HCT116 (cell line): ENCODE data around the gene NECTIN4. TPM values are rescaled to one million over a fixed set of nuclear protein-coding genes. Genes with fewer than 3 reads are reported as not detected.

Experiments used
- ATAC-seq: fragments of 200-7000 bp; cut with Tn5 transposase; 2 replicates; pipeline ENCODE4 v1.9.1; 2020; ENCODE audit warnings: mild to moderate bottlenecking, moderate library complexity
- BruUV-seq: library from RNA; stranded (reverse); fragments of 400-500 nt; replicated peaks from 2 replicates; lab custom pipeline; 2021; lab: Mats Ljungman, UMichigan
- CTCF ChIA-PET: fragments of 300-600 bp; sonication (Branson Sonifier 250); formaldehyde crosslinking; loops from one replicate; lab custom pipeline; 2021; ENCODE audit warnings: antibody characterized with exemption; lab: Charles Lee
- POLR2A ChIA-PET: fragments of 300-600, 350-600 bp; sonication (Branson Sonifier 250); formaldehyde crosslinking; loops from one replicate; lab custom pipeline; 2021; ENCODE audit warnings: antibody characterized with exemption; lab: Charles Lee
- RAD21 ChIA-PET, 2 experiments: fragments of 300-600 bp; sonication (Branson Sonifier 250); formaldehyde crosslinking; loops; one replicate each; lab custom pipeline; 2023; ENCODE audit warnings: low total read pairs in 2 of 2; ENCODE audit not compliant: uncharacterized antibody in 2 of 2, unreplicated experiment in 2 of 2, low non-redundant PET in 1 of 2; lab: Charles Lee
- DNase-seq: peaks from one replicate; pipeline ENCODE4 v3.0.0-alpha.2; 2010; ENCODE audit warnings: low read depth, low spot score
- H2AFZ ChIP-seq: fragments of 200-600 bp; shearing (Covaris generic), sonication (generic); 2 replicates; pipeline ENCODE4 v1.6.1; 2017; ENCODE audit warnings: low read depth, mixed run types, mixed read lengths, antibody characterized with exemption, low read length; ENCODE audit not compliant: poor library complexity, severe bottlenecking
- H3K27ac ChIP-seq: 2 replicates; pipeline ENCODE4 v1.5.1; 2012; ENCODE audit warnings: low read depth, low read length
- H3K27me3 ChIP-seq: fragments of 200-600 bp; sonication (generic); 2 replicates; pipeline ENCODE4 v1.6.1; 2016; ENCODE audit warnings: mixed run types, low read length, mixed read lengths; ENCODE audit not compliant: insufficient read depth
- H3K36me3 ChIP-seq, 2 experiments: fragments of 200-500 bp in 1 of 2; fragments of 200-600 bp in 1 of 2; sonication (Bioruptor generic) in 1 of 2; sonication (generic) in 1 of 2; 2 replicates each; pipeline versions ENCODE4 v1.5.1 to v1.6.1; 2014 to 2016; ENCODE audit warnings: low read length in 2 of 2, inconsistent platforms in 1 of 2, mixed read lengths in 1 of 2, mixed run types in 1 of 2; ENCODE audit not compliant: insufficient read depth in 2 of 2, control insufficient read depth in 1 of 2
- H3K4me1 ChIP-seq, 2 experiments: fragments of 200-600 bp in 1 of 2; sonication (generic) in 1 of 2; 2 replicates each; pipeline versions ENCODE4 v1.5.1 to v1.6.1; 2012 to 2017; ENCODE audit warnings: low read length in 2 of 2, inconsistent platforms in 1 of 2, mild to moderate bottlenecking in 1 of 2, mixed read lengths in 1 of 2, mixed run types in 1 of 2, moderate library complexity in 1 of 2; ENCODE audit not compliant: insufficient read depth in 2 of 2, control insufficient read depth in 1 of 2
- H3K4me2 ChIP-seq: fragments of 200-600 bp; sonication (generic); 2 replicates; pipeline ENCODE4 v1.6.1; 2017; ENCODE audit warnings: mixed run types, low read length, mixed read lengths
- H3K4me3 ChIP-seq, 2 experiments: fragments of 200-600 bp in 1 of 2; sonication (generic) in 1 of 2; replicated peaks in 1 of 2; 2 replicates each; pipeline ENCODE4 v1.5.1; 2011 to 2016; ENCODE audit warnings: low read length in 2 of 2, control low read depth in 1 of 2, low read depth in 1 of 2, mild to moderate bottlenecking in 1 of 2, mixed read lengths in 1 of 2, mixed run types in 1 of 2
- H3K79me2 ChIP-seq: fragments of 200-600 bp; sonication (generic); 2 replicates; pipeline ENCODE4 v1.6.1; 2017; ENCODE audit warnings: mild to moderate bottlenecking, mixed run types, low read length, moderate library complexity, mixed read lengths; ENCODE audit not compliant: insufficient read depth
- H3K9ac ChIP-seq: fragments of 200-600 bp; sonication (generic); 2 replicates; pipeline ENCODE4 v1.6.1; 2016; ENCODE audit warnings: low read length, mixed read lengths
- H3K9me2 ChIP-seq: fragments of 200-600 bp; sonication (generic), shearing (Covaris generic); 2 replicates; pipeline ENCODE4 v1.6.1; 2017; ENCODE audit warnings: mixed run types, mild to moderate bottlenecking, moderate library complexity; ENCODE audit not compliant: insufficient read depth
- H3K9me3 ChIP-seq, 2 experiments: fragments of 200-500 bp in 1 of 2; fragments of 200-600 bp in 1 of 2; sonication (Bioruptor generic) in 1 of 2; sonication (generic) in 1 of 2; 2 replicates each; pipeline ENCODE4 v1.6.1; 2014 to 2017; ENCODE audit warnings: low read length in 2 of 2, mixed read lengths in 2 of 2, inconsistent platforms in 1 of 2, low read depth in 1 of 2, mild to moderate bottlenecking in 1 of 2, mixed run types in 1 of 2, moderate library complexity in 1 of 2; ENCODE audit not compliant: control insufficient read depth in 1 of 2, insufficient read depth in 1 of 2
- H4K20me1 ChIP-seq: fragments of 200-600 bp; sonication (generic), shearing (Covaris generic); 2 replicates; pipeline ENCODE4 v1.6.1; 2017; ENCODE audit warnings: mixed run types, mild to moderate bottlenecking, moderate library complexity; ENCODE audit not compliant: insufficient read depth
- EZH2phosphoT487 ChIP-seq: fragments of 200-600 bp; IDR thresholded peaks from 2 replicates; pipeline ENCODE4 v1.6.1; 2018; ENCODE audit warnings: antibody characterized with exemption, borderline replicate concordance
- FOSL1 ChIP-seq: IDR thresholded peaks from 2 replicates; pipeline ENCODE4 v1.6.1; 2012; ENCODE audit warnings: low read depth
- JUND ChIP-seq: IDR thresholded peaks from 2 replicates; pipeline ENCODE4 v1.6.1; 2012
- POLR2A ChIP-seq: IDR thresholded peaks from 2 replicates; pipeline ENCODE4 v1.7.0; 2011; ENCODE audit warnings: borderline replicate concordance; ENCODE audit not compliant: insufficient read depth, insufficient read length; ENCODE audit errors: extremely low read depth
- POLR2AphosphoS5 ChIP-seq: IDR thresholded peaks from 2 replicates; pipeline ENCODE4 v1.6.1; 2011; ENCODE audit warnings: mild to moderate bottlenecking, low read depth, low read length, moderate library complexity
- RAD21 ChIP-seq: IDR thresholded peaks from 2 replicates; pipeline ENCODE4 v1.6.1; 2012; ENCODE audit warnings: low read depth, mild to moderate bottlenecking
- SIN3A ChIP-seq: IDR thresholded peaks from 2 replicates; pipeline ENCODE4 v1.6.1; 2012; ENCODE audit warnings: low read depth
- TCF7L2 ChIP-seq: IDR thresholded peaks from 2 replicates; pipeline ENCODE4 v1.7.0; 2011; ENCODE audit warnings: borderline replicate concordance, inconsistent platforms; ENCODE audit not compliant: insufficient read depth, insufficient read length; ENCODE audit errors: extremely low read depth
- ZFX ChIP-seq: fragments of 450-650 bp; IDR thresholded peaks from 2 replicates; pipeline ENCODE4 v1.6.1; 2017
- intact Hi-C: fragments of 100-400 bp; cut with micrococcal nuclease; formaldehyde crosslinking; loops from 2 replicates; pipeline ENCODE4 v1.10.0; 2022
- total RNA-seq: library from RNA; stranded (reverse); gene quantifications from one replicate; pipeline ENCODE4 v1.2.1, GENCODE V29; 2021; ENCODE audit not compliant: unreplicated experiment
- TF ChIP-seq, protein P1 (sequence below): IDR thresholded peaks from 2 replicates; pipeline ENCODE4 v1.6.1; 2012

The NECTIN4 gene
- total RNA-seq, 1 experiment from 2014 or later: 3.3 TPM

DNA sequence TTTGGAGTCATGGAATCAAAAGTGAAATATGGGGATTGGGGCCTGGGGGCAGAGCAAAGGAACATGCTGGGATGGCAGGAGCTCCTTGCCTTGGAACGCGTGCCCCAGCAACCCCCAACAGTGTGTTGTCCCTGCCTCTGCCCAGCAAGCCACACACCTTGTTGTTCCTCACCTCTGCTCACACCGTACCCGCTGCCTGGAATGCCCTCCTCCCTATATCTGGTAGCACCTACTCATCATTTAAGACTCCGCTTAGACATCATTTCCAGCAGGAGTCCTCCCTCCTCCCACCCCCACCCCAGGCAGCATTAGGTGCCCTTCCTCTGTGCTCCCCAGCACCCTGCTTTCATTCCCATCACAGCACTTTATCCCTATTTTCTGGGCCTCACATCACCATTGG, 7.8 kb downstream of the NECTIN4 start:
- no peak overlapping the region for H2AFZ ChIP-seq
- H3K4me2 ChIP-seq: peak overlapping the region; percentile 73
- intact Hi-C loops: no loop called here
- H3K4me1 ChIP-seq: peaks cover 34 to 70% of the 10 kb centered on the region in 2 experiments
- no TSS peak for BruUV-seq
- ATAC-seq (no peak), DNase-seq (no peak)
- TF ChIP-seq RAD21 (no peak), ZFX (no peak), POLR2AphosphoS5 (no peak), TCF7L2 (no peak), SIN3A (no peak), FOSL1 (no peak), EZH2phosphoT487 (no peak), JUND (no peak), POLR2A (no peak)
- TF ChIP-seq, protein P1, sequence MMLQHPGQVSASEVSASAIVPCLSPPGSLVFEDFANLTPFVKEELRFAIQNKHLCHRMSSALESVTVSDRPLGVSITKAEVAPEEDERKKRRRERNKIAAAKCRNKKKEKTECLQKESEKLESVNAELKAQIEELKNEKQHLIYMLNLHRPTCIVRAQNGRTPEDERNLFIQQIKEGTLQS: no peak
- no peak overlapping the region for H3K9ac ChIP-seq
- ChIA-PET RAD21 (no interaction called here), POLR2A (no interaction called here), CTCF (interaction anchor here (2.4 kb wide), 1 partner anchor 10 kb away, joined by 7 read pairs; no protein-coding TSS in a partner anchor)
- no peaks in the 10 kb centered on the region for H3K79me2 ChIP-seq
- no peaks in the 10 kb centered on the region for H3K9me2 ChIP-seq
- no peaks in the 10 kb centered on the region for H3K36me3 ChIP-seq
- no peak overlapping the region for H3K27ac ChIP-seq
- H4K20me1 ChIP-seq: no peaks in the 10 kb centered on the region
- no peaks in the 10 kb centered on the region for H3K9me3 ChIP-seq
- H3K4me3 ChIP-seq: no peak overlapping the region
- no peaks in the 10 kb centered on the region for H3K27me3 ChIP-seq

DNA sequence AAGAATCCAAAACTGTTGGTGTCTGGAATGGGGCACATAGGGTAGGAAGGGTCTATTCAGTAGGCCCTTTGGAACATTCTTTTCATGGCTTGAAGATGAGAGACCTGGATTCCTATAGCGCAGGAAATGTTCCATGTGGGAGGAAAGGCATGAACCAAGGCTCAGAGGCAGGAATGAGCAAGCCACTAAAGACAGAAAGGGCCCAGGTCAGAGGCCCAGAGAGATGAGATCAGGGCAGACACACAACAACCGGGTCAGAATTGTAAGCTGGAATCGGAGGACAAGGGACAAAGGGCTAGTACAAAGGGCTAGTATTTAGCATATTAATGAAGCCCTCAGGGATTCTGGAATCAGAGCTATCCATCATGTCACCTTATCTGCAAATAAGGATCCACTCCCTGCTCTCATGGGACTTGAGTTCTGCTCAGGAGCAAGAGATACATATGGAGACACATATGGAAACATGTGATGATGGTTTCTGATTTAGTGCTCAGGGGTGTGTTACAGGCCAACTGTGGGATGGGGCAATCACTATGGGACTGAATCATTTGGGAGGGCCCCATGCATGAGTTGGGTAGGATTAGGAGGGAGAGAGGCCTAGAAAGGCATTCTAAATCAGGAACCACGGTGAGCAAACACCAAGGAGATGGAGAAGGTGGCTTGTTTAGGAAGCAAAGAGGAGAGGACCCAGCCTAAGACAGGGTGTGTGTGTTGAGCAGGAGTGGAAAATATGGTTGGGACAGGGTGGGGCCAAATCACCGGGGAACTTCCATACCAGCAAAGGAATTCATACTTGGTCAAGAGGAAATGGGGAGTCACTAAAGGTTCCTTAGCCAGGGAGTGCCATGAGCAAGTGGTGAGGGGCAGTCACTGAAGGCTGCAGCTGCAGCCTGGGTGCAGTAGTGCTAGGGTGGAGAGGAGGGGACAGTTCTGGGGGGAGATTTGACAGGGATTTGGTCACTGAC, 8.6 kb downstream of the NECTIN4 start:
- intact Hi-C loops: no loop called here
- no TSS peak for BruUV-seq
- Histone ChIP-seq H3K4me2 (peak overlapping the region; percentile 73), H2AFZ (no peak overlapping the region), H3K4me3 (no peak overlapping the region), H3K27ac (no peak overlapping the region), H3K79me2 (no peaks in the 10 kb centered on the region), H3K36me3 (no peaks in the 10 kb centered on the region), H3K9me2 (no peaks in the 10 kb centered on the region), H3K9me3 (no peaks in the 10 kb centered on the region), H3K9ac (no peak overlapping the region), H3K27me3 (no peaks in the 10 kb centered on the region), H3K4me1 (peaks cover 34 to 68% of the 10 kb centered on the region in 2 experiments), H4K20me1 (no peaks in the 10 kb centered on the region)
- ChIA-PET CTCF (no interaction called here), RAD21 (no interaction called here), POLR2A (interaction anchor here (1.2 kb wide), 1 partner anchor 31 kb away, joined by 3 read pairs; no protein-coding TSS in a partner anchor)
- no peak for DNase-seq
- ATAC-seq: no peak
- TF ChIP-seq ZFX: 0 out of 2 replicates have a peak, but pooled peaks have one; percentile 13
- no peak for TF ChIP-seq FOSL1
- no peak for TF ChIP-seq POLR2AphosphoS5
